HG03108 (cell line): ENCODE measurements around the gene PARD3.
"Not testable (repeated sequence)": the region's sequence is repeated elsewhere in the genome, so short reads cannot be mapped to it uniquely, and the experiment has no call there.

Experiments used
- ATAC-seq: cut with Tn5 transposase; IDR thresholded peaks from one replicate; pipeline ENCODE4 v1.9.1; 2021; ENCODE audit warnings: moderate library complexity; ENCODE audit not compliant: unreplicated experiment

The PARD3 gene

GRCh38 chr10:34406463-34407323, 408.4 kb downstream of the PARD3 start:
- ATAC-seq: no peak

GRCh38 chr10:34405611-34406462, 409.3 kb downstream of the PARD3 start:
- no peak for ATAC-seq

DNA sequence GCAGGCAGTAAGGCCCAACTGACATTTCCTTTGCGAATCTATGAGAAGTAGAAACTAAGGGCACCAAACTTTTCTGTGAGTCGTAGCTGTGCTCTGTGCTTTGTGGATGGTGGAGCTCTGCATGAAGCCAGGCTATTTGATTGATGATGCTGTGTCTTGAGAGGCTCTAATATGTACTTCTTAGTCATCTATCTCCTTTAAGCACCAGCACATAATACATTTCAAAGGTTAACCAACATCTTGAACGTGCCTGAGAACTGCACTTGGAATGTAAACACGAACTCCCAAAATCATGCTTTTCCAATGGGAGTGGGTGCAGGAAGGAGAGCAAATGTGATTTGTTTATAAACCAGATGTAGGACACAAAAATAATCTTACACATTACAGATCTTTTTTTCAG, 411.6 kb downstream of the PARD3 start:
- no peak for ATAC-seq

- ATAC-seq: no peak
These were observed 415.0 kb downstream of the PARD3 start for GRCh38 chr10:34400075-34400474.

DNA sequence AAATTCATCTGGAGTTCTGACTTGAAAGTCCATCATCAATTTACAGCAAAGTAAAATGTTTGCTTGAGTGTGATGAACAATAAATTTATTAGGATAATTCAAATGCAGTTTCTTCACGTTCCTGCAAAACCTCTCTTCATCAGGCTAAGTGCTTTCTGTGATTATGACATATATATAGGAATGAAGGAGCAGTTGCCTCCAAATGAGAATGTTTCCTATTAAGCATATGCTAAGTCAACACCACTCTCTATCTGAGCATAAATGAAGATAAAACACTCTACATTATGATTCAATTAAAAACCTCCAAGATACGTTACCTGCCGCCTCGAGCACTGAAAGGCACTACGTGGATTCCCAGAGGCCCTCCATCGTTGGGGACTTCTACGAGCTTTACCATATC, 416.1 kb downstream of the PARD3 start:
- ATAC-seq: no peak

DNA sequence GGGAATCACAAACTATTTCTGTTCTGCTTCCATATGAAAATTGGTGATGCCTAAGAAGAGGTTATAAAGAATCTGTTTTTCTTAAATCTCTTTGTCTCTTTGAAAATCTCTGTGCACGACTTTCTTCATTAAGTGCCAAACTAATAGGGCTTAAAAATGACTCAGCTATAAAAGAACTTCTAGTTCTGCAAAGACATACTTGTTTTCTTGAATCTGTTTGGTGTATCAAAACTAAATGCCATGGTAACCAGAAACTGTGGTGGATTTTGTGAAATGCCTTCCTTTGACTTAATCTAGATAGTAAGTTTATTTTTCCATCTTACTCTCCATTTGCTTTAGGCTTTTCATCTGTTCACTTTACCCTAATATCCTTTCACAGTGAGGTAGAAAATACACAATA, 417.8 kb downstream of the PARD3 start:
- ATAC-seq: no peak

DNA sequence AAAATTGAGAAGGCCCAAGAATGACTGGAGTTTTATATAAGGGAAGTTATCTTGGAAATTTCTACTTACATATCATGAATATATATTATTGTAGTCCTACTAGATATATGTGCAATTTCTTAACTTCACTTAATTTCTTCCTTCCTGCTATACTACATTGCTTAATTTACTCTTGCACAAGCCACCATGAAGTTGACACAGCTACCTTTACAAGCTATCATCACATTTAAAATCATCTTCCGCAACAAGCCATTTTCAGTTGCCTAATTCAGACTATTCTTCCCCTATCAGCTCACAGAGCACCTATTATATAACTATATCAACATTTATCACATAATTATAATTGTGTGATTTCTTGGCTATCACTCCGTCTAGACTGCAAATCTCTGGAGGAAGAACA, 418.4 kb downstream of the PARD3 start:
- no peak for ATAC-seq

- ATAC-seq: no peak
These were observed 422.4 kb downstream of the PARD3 start for GRCh38 chr10:34392641-34393170.

DNA sequence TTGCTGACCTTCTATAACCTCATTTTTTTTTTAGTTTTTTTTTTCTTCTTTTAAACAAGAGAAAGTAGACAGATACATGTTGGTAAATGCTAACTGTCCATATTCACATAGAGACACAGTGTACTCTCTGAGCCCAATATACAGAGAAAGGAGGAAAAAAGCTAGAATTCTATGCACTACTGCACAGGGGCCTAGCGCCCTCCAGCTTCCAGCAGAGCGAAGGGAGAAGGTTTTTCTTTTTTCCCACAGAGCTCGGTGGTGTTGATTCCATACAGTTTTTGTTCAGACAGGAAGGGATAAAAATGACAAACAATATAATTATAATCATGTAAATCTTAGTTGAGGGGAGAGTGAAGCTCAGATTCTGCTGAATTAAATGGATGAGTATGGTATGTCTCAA, 423.9 kb downstream of the PARD3 start:
- ATAC-seq: not testable (repeated sequence)

DNA sequence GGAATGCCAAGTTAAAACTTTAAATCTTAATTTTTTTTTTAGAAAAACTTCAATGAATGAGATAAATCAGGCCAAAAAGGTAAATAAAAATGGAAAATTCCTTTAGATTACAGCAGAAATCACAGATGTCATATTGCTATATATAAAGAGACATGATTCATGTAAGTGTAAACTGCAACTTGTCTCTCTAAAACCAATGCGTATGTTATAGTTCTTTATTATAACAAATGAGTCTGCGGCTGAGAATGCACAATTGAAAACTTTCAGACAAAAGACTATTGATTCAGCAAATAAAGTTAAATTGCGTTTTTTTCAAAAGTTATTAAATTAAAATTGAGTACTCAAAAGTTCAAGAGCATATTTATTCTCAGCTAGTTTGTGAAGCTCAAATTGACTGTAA, 425.3 kb downstream of the PARD3 start:
- ATAC-seq: no peak

GRCh38 chr10:34386921-34387320, 428.2 kb downstream of the PARD3 start:
- ATAC-seq: no peak

DNA sequence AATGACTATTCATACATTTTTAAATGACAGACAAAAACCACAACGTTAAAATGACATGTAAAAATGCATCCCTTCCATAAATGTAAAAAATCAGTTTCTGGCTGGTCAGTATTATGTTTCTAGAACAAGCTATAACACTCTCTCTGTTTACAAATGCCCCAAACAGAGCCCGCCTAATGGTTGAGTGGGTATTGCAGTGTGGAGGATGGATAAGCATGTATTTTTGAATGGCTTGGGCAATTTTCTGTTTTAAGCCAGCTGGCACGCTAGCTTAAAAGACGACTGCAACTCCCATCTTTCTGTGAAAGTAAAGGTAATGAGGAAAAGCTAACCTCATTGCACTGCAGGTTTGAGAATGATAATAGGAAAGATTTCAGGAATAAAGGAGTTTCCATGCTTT, 430.7 kb downstream of the PARD3 start:
- no peak for ATAC-seq

GRCh38 chr10:34382626-34383025, 432.5 kb downstream of the PARD3 start:
- ATAC-seq: no peak

- ATAC-seq: no peak
These were observed 434.2 kb downstream of the PARD3 start for GRCh38 chr10:34380856-34381255.

GRCh38 chr10:34378297-34378696, 436.8 kb downstream of the PARD3 start:
- no peak for ATAC-seq

- no peak for ATAC-seq
These were observed 437.3 kb downstream of the PARD3 start for GRCh38 chr10:34377833-34378232.

GRCh38 chr10:34374356-34375045, 440.6 kb downstream of the PARD3 start:
- peak; percentile 16 for ATAC-seq

DNA sequence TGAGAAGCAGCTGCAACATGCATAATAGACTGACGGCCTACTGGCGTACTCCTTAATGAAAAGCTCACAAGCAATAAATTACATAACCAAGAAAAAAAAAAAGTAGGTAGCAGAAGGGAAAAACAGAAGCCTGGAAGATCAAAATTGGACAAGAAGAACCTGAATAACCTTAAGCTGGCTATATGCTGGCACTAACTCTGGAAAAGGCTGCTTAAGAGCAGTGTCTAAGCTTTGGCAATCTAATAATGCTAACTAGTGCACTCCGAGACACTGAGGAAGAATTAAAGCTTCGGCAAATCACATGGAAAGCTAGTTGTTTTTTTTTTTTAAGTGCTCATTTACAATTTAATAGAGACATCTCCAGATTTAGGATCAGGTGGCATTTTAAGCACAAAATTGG, 441.9 kb downstream of the PARD3 start:
- no peak for ATAC-seq

DNA sequence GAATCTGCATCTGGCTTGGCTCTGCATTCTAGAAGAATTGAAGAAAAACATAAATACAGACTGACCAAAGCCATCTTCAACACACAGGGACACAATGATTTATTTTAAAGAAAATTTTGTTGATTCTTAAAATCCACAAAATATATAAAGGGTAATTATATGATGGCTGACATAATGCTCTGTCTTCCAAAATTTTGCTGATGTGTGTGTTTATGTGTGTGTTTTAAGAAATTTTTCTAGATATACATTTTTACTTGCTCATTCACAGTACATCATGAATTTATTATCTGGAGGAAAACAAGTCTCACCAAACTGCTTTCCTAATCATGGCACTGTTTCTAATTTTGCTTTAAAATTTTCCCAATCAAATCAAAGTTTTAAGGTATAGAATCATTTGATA, 442.6 kb downstream of the PARD3 start:
- no peak for ATAC-seq

DNA sequence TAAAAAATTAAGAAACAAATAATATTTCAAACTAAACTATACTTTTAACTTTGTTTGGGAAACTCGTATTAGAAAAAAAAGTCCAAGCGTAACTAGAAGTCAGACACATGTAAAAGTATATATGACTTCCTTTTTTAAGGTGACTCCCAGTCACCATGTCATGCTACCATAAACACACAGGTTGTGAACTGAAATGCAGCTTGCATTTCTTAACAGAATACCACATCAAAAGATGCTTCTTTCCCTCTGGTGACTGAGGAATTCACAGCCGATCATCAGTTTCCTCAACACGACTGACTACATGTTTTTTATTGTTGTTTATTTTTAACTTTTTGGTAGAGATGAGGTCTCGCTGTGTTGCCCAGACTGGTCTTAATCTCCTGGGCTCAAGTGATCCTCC, 445.0 kb downstream of the PARD3 start:
- no peak for ATAC-seq

GRCh38 chr10:34369120-34369519, 446.0 kb downstream of the PARD3 start:
- no peak for ATAC-seq
